Skeletal muscle tissue (tissue), 4 donors: ENCODE data around the gene ACOD1. TPM values are rescaled to one million over a fixed set of nuclear protein-coding genes. Genes with fewer than 3 reads are reported as not detected.
"Not testable (repeated sequence)": the region's sequence is repeated elsewhere in the genome, so short reads cannot be mapped to it uniquely, and the experiment has no call there.

ENCODE experiments used
- H3K27ac ChIP-seq: one replicate; pipeline ENCODE4 v1.7.0; 2013; ENCODE audit warnings: mild to moderate bottlenecking, low read depth, low read length, inconsistent platforms
- H3K27me3 ChIP-seq, 3 donors: one replicate each; pipeline ENCODE4 v1.7.0; 2013; ENCODE audit warnings: low read length in 3 of 3; ENCODE audit not compliant: control insufficient read depth in 3 of 3, insufficient read depth in 3 of 3
- H3K36me3 ChIP-seq, 3 donors: one replicate each; pipeline ENCODE4 v1.7.0; 2013; ENCODE audit warnings: low read length in 3 of 3; ENCODE audit not compliant: control insufficient read depth in 3 of 3, insufficient read depth in 3 of 3
- H3K4me1 ChIP-seq, 3 donors: one replicate each; pipeline ENCODE4 v1.7.0; 2013; ENCODE audit warnings: low read length in 3 of 3, mild to moderate bottlenecking in 3 of 3; ENCODE audit not compliant: control insufficient read depth in 3 of 3, insufficient read depth in 3 of 3
- H3K4me3 ChIP-seq, 3 donors: one replicate each; pipeline ENCODE4 v1.7.0; 2013; ENCODE audit warnings: low read length in 3 of 3
- H3K9ac ChIP-seq, 3 donors: one replicate each; pipeline ENCODE4 v1.7.0; 2013; ENCODE audit warnings: low read length in 3 of 3, mild to moderate bottlenecking in 3 of 3, moderate library complexity in 2 of 3, low read depth in 1 of 3
- H3K9me3 ChIP-seq, 3 donors: one replicate each; pipeline ENCODE4 v1.7.0; 2013; ENCODE audit warnings: low read length in 3 of 3; ENCODE audit not compliant: control insufficient read depth in 3 of 3
- total RNA-seq: library from RNA; depleted of rRNA; stranded (reverse); fragments of >200 nt; gene quantifications from one replicate; pipeline ENCODE4 v1.2.3, GENCODE V29; 2014
- donor health status: Osteomylitis.

ACOD1 gene
- total RNA-seq = not detected

GRCh38 chr13:76948149-76948548 lies at the start of gene ACOD1:
TSS of gene ACOD1 (plus strand) at chr13:76948511. CDS start at chr13:76948559, 48 bp downstream.
- no peaks in the 10 kb centered on the region for H3K4me1 ChIP-seq
- H3K9me3 ChIP-seq = no peaks in the 10 kb centered on the region
- no peak within 1 kb of the TSS for H3K4me3 ChIP-seq
- H3K36me3 ChIP-seq = no peaks in the 10 kb centered on the region
- no peak within 1 kb of the TSS for H3K27ac ChIP-seq
- no peak within 1 kb of the TSS for H3K9ac ChIP-seq
- H3K27me3 ChIP-seq = peaks cover 0 to 2% (median 0%) of the 10 kb centered on the region in 3 donors

- not testable (repeated sequence) for H3K4me3 ChIP-seq, H3K4me1 ChIP-seq, H3K9ac ChIP-seq, H3K27me3 ChIP-seq, H3K9me3 ChIP-seq, H3K27ac ChIP-seq, H3K36me3 ChIP-seq
These were observed 49.2 kb upstream of the ACOD1 start for GRCh38 chr13:76899066-76899465.

- H3K4me3 ChIP-seq = no peak overlapping the region
- H3K36me3 ChIP-seq = no peaks in the 10 kb centered on the region
- H3K27me3 ChIP-seq = no peaks in the 10 kb centered on the region
- H3K4me1 ChIP-seq = no peaks in the 10 kb centered on the region
- H3K9me3 ChIP-seq = no peaks in the 10 kb centered on the region
- no peak overlapping the region for H3K27ac ChIP-seq
- no peak overlapping the region for H3K9ac ChIP-seq
These were observed 44.7 kb upstream of the ACOD1 start for GRCh38 chr13:76903544-76904162.

GRCh38 chr13:76904507-76904906 lies 43.8 kb upstream of the ACOD1 start:
- Histone ChIP-seq H3K9ac (no peak overlapping the region), H3K4me1 (no peaks in the 10 kb centered on the region), H3K4me3 (no peak overlapping the region), H3K9me3 (no peaks in the 10 kb centered on the region), H3K27me3 (no peaks in the 10 kb centered on the region), H3K27ac (no peak overlapping the region), H3K36me3 (no peaks in the 10 kb centered on the region)

GRCh38 chr13:76912476-76912875 lies 35.8 kb upstream of the ACOD1 start:
- no peaks in the 10 kb centered on the region for H3K27me3 ChIP-seq
- no peak overlapping the region for H3K27ac ChIP-seq
- no peak overlapping the region for H3K4me3 ChIP-seq
- no peak overlapping the region for H3K9ac ChIP-seq
- H3K4me1 ChIP-seq = no peaks in the 10 kb centered on the region
- H3K36me3 ChIP-seq = no peaks in the 10 kb centered on the region
- H3K9me3 ChIP-seq = no peaks in the 10 kb centered on the region

GRCh38 chr13:76913898-76914297 lies 34.4 kb upstream of the ACOD1 start:
- H3K4me3 ChIP-seq = no peak overlapping the region
- H3K27ac ChIP-seq = no peak overlapping the region
- no peaks in the 10 kb centered on the region for H3K36me3 ChIP-seq
- H3K4me1 ChIP-seq = no peaks in the 10 kb centered on the region
- no peaks in the 10 kb centered on the region for H3K27me3 ChIP-seq
- no peaks in the 10 kb centered on the region for H3K9me3 ChIP-seq
- H3K9ac ChIP-seq = no peak overlapping the region

GRCh38 chr13:76917095-76917494 lies 31.2 kb upstream of the ACOD1 start:
- Histone ChIP-seq H3K36me3 (no peaks in the 10 kb centered on the region), H3K27me3 (no peaks in the 10 kb centered on the region), H3K9me3 (no peaks in the 10 kb centered on the region), H3K4me1 (no peaks in the 10 kb centered on the region), H3K4me3 (no peak overlapping the region), H3K9ac (no peak overlapping the region), H3K27ac (no peak overlapping the region)

- not testable (repeated sequence) for H3K4me1 ChIP-seq, H3K4me3 ChIP-seq, H3K9me3 ChIP-seq, H3K9ac ChIP-seq, H3K36me3 ChIP-seq, H3K27ac ChIP-seq, H3K27me3 ChIP-seq
These were observed 30.4 kb upstream of the ACOD1 start for GRCh38 chr13:76917755-76918481.

GRCh38 chr13:76921516-76921915 lies 26.8 kb upstream of the ACOD1 start:
- H3K9me3 ChIP-seq = no peaks in the 10 kb centered on the region
- no peaks in the 10 kb centered on the region for H3K4me1 ChIP-seq
- no peak overlapping the region for H3K27ac ChIP-seq
- H3K4me3 ChIP-seq = no peak overlapping the region
- no peaks in the 10 kb centered on the region for H3K36me3 ChIP-seq
- H3K27me3 ChIP-seq = no peaks in the 10 kb centered on the region
- H3K9ac ChIP-seq = no peak overlapping the region

- Histone ChIP-seq H3K9me3 (no peaks in the 10 kb centered on the region), H3K4me1 (no peaks in the 10 kb centered on the region), H3K4me3 (no peak overlapping the region), H3K9ac (no peak overlapping the region), H3K27ac (no peak overlapping the region), H3K36me3 (no peaks in the 10 kb centered on the region), H3K27me3 (no peaks in the 10 kb centered on the region)
These were observed 23.2 kb upstream of the ACOD1 start for GRCh38 chr13:76925115-76925514.
